ENCODE measurements around the gene TUBB8.
"Not testable (repeated sequence)": the region's sequence is repeated elsewhere in the genome, so short reads cannot be mapped to it uniquely, and the experiment has no call there.

TUBB8 gene

DNA sequence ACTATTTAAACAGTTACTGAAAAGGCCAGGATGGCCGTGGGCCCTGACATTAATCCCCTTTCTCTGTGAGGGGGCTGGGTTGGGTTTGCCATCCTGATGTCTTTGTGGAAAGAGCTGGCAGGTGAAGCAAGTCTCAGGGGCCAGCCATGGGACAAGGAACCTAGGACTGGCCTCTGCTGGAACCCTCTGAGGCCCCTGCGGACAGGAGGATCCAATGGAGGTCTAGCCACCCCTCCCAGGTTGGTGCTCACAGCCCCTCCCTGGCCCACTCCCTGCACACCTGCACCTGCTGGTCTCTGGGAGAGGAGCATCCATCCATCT, 35.8 kb downstream of the TUBB8 start:
- not testable (repeated sequence) for DNase-seq

DNA sequence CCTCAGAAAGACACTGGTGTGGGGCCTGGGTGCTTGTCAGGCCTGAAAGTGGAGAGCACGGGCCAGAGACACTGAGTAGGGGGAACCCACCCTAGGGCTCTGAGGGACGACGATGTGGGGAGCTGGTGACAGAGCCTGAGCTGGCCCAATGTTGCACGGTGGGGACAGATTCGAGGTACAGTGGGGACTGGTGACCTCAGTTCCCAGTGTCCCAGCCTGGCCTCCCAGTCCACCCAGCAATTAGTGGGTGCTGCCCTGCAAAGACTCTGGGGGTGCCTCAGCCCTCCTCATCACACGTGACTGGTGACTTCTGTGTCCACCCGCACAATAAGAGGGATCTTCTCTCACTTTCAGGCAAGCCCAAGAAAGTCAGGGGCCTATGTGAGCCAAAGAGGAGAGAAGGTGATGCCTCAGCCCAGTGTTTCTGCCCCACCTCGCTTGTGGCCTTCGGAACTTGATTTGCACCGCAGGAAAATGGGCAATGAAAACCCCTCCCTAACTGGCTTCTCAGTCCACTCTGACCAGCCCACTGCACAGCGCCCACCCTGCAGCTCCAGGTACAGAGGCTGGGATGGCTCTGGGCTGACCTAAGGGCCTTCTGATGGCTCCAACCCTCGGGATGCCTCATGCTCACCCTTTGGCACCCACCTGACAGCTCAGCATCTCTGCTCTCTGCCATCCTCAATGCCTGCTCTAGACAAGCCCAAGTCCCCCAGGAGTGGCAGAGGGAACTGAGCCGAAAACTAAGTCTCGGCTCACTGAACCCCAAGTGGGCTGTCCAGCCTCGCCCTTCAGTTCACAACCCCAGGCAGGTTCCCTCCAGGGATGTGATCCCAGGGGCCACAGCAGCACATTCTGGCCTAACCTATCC, 36.4 kb downstream of the TUBB8 start:
- not testable (repeated sequence) for DNase-seq

DNA sequence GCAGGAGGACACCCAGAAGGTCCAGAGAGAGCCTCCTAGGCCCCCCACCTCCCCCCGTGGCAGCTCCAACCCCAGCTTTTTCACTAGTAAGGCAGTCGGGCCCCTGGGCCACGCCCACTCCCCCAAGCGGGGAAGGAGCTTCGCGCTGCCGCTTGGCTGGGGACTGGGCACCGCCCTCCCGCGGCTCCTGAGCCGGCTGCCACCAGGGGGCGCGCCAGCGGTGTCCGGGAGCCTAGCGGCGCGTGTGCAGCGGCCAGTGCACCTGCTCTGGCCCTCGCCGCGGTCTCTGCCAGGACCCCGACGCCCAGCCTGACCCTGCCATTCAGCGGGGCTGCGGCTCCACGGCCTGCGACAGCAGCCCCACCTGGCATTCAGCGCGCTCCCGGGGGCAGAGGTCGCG, 37.8 kb downstream of the TUBB8 start:
- DNase-seq: not testable (repeated sequence)

DNA sequence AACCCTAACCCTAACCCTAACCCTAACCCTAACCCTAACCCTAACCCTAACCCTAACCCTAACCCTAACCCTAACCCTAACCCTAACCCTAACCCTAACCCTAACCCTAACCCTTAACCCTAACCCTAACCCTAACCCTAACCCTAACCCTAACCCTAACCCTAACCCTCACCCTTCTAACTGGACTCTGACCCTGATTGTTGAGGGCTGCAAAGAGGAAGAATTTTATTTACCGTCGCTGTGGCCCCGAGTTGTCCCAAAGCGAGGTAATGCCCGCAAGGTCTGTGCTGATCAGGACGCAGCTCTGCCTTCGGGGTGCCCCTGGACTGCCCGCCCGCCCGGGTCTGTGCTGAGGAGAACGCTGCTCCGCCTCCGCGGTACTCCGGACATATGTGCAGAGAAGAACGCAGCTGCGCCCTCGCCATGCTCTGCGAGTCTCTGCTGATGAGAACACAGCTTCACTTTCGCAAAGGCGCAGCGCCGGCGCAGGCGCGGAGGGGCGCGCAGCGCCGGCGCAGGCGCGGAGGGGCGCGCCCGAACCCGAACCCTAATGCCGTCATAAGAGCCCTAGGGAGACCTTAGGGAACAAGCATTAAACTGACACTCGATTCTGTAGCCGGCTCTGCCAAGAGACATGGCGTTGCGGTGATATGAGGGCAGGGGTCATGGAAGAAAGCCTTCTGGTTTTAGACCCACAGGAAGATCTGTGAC, 38.7 kb downstream of the TUBB8 start:
- not testable (repeated sequence) for DNase-seq
